ENCODE data around the gene PSMB5.
A peak's percentile ranks its signal among the peaks of the same experiment; 100 is the strongest.

PSMB5 gene

GRCh38 chr14:23058654-23059504, 24.2 kb upstream of the PSMB5 start:
- DNase-seq = no peak

GRCh38 chr14:23057757-23058653, 23.3 kb upstream of the PSMB5 start:
- DNase-seq = peak; percentile 79

GRCh38 chr14:23056956-23057756, 22.5 kb upstream of the PSMB5 start, which contains the start of gene CDH24:
Gene CDH24 (minus strand): TSS chr14:23057520. CDS start chr14:23055733, 1,787 bp downstream.
- peak; percentile 76 for DNase-seq

GRCh38 chr14:23056145-23056955, 21.6 kb upstream of the PSMB5 start:
- DNase-seq = peak; percentile 73

DNA sequence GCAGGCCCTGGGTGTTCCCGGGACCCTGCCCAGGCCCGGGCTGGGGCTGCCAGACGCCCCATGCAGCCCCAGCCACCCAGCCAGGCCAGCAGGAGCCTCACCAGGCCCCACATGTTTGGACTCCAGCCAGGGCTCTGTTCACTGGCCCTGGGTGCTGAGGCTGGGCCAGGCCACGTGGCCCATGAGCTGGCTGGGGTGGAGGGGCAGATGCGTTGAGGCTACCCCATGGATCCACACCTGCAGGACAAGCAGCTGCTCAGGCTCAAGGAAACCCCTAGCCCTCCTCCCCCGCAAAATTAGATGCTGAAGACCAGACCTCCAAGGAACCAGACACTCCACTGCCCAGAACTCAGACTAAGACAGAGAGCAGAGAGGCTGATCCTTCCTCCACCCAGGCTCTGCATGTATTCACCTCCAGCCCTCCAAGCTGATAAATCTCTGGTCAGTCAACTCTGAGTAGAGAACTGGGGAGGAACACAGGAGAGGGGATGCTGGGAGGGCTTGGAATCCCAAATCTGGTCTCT, 21.0 kb upstream of the PSMB5 start:
- DNase-seq = no peak

DNA sequence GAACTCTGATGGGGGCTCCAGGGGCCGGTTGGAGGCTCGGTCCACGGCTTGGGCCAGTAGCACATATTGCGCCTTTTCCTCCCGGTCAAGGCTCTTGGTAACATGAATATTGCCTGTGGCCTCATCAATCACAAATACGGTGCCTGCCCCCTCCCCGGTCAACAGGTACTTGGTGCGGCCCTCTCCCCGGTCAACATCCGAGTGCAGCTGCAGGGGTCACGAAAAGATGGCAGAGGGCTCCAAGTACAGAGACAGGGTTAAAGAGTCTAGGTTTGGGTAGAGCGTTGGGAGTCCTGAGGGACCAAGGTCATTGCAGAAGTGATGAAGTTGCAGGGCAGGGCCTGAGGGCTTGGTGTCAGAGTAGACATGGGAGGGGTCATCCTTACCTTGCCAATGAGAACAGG, 20.4 kb upstream of the PSMB5 start:
- DNase-seq = no peak

DNA sequence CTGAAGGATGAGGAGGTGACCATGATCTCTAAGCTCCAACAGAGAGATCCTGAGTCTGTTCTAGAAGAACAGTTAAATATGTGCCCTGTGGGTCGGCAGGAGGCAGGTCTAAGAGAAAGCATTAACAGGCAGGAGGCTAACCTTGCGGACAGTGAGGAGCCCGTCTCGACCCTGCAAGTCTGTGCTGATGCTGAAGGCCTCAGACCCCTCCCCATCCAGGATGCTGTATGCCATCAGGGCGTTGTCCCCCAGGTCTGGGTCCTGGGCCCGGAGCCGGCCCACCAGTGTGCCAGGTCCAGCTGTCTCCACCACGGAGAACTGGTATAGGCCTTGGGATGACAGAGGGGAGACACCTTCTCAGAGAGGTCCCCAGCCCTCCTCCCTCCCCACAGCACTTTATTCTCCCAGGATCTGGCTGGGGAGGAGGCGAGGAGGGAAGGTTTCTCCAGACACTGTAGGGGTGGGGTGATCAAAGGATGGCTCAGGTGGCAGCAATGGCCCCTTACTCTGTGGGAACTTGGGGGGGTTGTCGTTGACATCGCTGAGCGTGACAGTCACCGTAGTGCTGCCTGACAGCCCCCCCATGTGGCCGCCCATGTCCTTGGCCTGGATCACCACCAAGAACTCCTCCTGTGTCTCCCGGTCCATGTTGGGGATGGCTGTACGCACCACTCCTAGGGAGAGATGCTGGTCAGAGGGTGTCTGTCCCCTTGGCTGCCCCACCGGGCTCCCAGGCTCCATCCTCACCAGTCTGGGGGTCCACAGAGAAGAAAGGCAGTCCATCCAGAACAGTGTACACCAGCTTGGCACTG, 19.5 kb upstream of the PSMB5 start:
- DNase-seq = no peak

- DNase-seq = no peak
These were observed 18.7 kb upstream of the PSMB5 start for GRCh38 chr14:23053426-23053825.

- no peak for DNase-seq
These were observed 18.0 kb upstream of the PSMB5 start for GRCh38 chr14:23052671-23053070.

GRCh38 chr14:23052182-23052623, 17.5 kb upstream of the PSMB5 start:
- no peak for DNase-seq

- no peak for DNase-seq
These were observed 16.7 kb upstream of the PSMB5 start for GRCh38 chr14:23051141-23052057.

- no peak for DNase-seq
These were observed 14.3 kb upstream of the PSMB5 start for GRCh38 chr14:23049011-23049410.

GRCh38 chr14:23047751-23048693, 13.3 kb upstream of the PSMB5 start:
- no peak for DNase-seq

GRCh38 chr14:23047034-23047634, 12.4 kb upstream of the PSMB5 start:
- peak; percentile 71 for DNase-seq

GRCh38 chr14:23045419-23046357, 11.0 kb upstream of the PSMB5 start:
- peak; percentile 42 for DNase-seq

- no peak for DNase-seq
These were observed 10.1 kb upstream of the PSMB5 start for GRCh38 chr14:23044840-23045239.
